HK-2 (cell line): ENCODE measurements around the gene LYPLA2.
"Not testable (repeated sequence)": the region's sequence is repeated elsewhere in the genome, so short reads cannot be mapped to it uniquely, and the experiment has no call there.

Experiments used
- DNase-seq: peaks from one replicate; pipeline ENCODE4 v3.0.0-alpha.2; 2018; ENCODE audit not compliant: unreplicated experiment

Gene LYPLA2

DNA sequence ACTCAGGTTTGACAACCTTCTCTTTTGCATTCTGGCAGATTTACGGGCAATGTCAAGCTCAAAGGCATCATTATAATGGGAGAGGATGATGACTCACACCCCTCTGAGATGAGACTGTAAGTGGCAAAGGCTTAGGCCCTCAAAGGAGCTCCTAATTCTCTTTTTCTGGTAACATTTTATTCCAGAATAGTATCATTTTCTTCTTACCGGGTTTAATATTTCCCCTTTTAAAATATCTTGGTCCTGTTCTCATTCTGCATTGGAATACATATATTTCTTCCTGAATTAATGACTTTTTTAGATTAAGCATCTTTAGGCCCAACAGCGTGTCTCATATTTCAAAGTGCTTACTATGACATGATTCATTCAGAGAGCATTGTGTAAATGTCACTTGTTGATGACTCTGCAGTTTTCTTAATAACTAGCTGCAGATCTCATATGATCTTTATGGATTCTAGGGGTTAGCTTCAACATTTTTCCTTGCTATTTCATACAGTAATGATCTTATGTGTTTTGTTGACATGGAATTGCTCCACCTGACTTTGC, 11.0 kb upstream of the LYPLA2 start:
- DNase-seq: no peak

DNA sequence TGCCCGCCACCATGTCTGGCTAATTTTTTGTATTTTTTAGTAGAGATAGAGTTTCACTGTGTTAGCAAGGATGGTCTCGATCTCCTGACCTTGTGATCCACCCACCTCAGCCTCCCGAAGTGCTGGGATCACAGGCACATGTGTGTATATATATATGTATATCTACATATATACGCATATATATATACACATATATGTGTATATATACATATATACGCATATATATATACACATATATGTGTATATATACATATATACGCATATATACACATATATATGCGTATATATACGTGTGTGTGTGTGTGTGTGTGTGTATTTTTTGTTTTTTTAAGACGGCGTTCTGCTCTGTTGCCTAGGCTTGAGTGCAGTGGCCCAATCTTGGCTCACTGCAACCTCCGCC, 7.8 kb upstream of the LYPLA2 start:
- DNase-seq: not testable (repeated sequence)

DNA sequence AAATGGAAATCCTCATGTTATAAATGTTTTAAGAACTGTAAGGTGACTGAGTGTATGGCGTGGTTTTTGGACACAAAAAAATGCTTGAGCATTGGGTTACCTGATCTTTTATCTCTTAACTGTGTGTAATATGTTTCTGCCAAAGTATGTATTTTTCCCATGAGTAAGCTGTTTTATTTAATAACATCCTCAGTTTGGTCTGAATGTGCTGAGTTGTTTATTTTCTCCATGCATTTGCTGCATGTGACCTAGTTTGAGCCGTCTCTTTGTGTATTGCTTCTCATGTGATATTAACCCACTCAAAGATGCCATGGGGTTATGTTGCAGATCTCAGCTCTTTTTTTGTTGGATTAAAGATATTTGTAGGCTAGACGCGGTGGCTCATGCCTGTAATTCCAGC, 6.1 kb upstream of the LYPLA2 start:
- no peak for DNase-seq

DNA sequence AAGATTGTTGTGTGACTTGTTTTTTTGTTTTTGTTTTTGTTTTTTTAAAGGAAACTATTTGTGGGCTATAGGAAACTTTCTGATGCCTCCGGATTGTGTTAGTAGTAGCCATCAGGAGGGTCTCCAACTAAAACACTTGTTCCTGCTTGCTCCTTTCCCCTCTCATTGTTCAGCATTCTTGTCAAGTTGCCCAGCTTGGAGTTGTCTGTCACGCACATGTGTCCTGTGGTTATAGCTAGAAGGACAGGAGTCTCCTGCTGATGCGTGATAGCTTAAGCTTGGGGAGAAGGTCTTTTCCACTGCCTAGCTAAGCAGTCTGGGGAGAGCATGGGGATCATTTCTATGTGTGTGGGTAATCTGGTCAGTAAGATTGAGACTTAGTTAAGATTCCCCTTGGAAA, 3.2 kb upstream of the LYPLA2 start:
- DNase-seq: no peak

DNA sequence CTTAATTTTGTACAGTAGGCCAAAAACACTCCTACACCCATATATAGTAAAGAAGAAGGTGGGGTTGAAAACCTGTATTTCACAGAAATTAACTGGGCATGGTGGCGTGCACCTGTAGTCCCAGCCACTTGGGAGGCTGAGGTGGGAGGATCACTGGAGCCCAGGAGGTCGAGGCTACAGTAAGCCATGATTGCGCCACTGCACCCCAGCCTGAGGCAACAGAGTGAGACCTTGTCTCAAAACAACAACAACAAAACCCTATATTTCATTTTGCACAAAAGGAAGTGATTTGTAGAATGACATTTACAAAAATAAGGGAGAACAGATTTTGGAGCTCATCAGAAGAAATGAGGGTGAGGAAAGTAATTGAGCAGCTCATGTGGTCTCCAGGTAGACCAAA, 2.2 kb upstream of the LYPLA2 start:
- no peak for DNase-seq

DNA sequence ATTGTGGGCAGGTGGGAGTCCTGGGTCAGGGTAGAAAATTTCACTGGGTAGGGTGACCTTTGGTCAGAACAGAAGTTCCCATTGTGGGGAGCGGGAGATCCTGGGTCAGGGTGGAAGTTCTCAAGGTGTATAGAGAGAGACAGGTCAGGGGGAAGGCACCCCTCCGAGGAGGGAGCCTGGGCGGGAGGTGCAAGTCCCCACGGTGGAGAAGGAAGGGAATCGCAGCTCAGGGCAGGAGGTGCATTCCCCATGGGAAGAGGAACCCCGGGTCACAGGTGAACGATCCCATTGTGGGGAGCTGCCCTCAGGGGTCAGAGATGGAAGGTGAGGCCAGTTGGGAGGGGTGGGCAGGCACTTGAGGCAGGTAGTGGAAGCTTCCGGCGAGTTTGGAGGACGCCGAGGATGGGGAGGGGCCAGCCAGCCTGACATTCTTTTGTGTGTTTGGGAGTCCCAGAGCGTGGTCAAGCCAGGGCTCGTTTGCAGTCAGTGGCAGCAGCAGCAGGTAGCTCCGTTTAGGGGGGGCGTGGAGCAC, 637 bp downstream of the LYPLA2 start:
- peak; percentile 59 for DNase-seq

DNA sequence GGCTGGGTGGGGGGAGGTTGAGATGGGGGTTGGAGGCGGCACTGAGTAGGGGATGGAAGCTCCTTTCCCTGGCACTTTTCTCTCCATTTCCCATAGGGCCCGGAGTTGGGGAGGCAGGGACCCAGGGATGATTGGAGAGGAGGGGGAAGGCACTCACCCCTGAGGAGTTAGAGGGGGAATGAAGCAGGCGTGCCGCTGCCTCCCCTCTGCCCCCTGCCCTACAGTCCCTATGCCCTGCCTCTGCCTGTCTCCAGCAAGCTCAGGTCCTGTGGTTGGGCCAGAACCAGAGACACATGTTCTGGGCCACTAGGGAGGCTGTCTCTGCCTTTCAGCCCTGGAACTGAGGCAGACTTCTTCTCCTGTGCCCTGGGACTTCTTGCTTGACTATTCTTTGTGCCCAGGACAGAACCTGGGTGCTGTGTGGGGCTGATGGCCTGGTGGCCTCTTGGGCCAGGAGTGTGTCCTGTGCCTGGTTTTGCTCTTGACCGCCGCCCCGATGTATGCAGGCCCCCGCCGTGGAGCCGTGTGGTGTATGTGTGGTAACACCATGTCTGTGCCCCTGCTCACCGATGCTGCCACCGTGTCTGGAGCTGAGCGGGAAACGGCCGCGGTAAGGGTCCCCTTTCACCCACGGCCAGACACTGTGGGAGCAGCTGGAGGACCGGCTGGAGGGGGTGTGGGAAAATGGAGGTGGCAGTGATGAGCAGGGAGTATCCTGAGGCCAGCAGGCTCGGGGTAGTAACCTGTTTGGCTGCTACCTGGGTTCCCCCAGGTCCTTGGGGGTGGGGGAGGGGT, 1.4 kb downstream of the LYPLA2 start:
- no peak for DNase-seq

DNA sequence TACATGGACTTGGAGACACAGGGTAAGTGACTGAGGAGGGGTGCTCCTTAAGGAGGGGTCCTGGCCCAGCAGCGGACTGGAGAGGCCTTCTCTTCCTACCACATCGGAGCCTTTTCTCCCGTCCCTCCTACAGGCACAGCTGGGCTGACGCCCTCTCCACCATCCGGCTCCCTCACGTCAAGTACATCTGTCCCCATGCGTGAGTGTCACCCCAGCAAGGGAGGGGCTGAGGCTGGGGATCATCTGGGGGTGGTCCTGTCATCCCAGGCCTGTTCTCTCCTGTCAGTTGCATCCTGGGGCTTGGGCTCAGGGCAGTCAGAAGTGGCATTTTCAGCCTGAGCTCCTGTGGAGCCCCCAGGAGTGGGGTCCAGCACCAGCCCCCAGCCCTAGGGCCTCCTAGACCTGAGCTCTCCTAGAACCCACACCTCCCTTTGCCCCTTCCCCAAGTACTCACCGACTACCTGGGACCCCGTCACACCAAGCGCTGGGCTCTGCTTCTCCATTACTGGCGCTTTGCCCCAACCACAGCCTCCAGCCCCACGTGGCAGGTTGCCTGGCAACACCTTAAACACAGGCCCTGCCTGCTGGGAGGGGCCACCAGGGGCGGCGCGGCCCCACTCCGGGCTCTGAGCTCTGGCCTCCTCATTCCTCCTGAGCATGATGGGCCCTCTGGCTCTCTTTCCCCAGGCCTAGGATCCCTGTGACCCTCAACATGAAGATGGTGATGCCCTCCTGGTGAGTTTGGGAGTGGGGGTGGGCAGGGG, 2.3 kb downstream of the LYPLA2 start:
- no peak for DNase-seq

DNA sequence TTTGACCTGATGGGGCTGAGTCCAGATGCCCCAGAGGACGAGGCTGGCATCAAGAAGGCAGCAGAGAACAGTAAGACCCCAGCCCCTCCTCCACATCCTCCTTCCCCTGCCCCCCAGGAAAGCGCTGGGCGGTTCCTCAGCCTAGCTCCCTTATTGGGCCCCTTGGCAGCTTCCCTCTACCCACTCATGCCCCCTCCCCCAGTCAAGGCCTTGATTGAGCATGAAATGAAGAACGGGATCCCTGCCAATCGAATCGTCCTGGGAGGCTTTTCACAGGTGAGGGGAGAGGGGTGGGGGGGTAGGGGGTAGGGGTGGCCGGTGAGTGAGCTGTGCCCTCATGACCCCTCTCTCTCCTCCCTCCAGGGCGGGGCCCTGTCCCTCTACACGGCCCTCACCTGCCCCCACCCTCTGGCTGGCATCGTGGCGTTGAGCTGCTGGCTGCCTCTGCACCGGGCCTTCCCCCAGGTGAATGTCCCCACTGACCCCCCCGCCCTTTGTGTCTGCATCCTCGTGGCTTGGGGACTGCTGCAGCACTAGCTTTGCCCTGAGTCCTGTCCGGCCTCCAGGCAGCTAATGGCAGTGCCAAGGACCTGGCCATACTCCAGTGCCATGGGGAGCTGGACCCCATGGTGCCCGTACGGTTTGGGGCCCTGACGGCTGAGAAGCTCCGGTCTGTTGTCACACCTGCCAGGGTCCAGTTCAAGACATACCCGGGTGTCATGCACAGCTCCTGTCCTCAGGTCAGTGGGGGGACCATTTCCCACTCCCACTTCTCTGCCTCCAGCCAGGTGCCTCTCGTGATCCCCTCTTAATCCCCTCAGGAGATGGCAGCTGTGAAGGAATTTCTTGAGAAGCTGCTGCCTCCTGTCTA, 3.2 kb downstream of the LYPLA2 start:
- no peak for DNase-seq

DNA sequence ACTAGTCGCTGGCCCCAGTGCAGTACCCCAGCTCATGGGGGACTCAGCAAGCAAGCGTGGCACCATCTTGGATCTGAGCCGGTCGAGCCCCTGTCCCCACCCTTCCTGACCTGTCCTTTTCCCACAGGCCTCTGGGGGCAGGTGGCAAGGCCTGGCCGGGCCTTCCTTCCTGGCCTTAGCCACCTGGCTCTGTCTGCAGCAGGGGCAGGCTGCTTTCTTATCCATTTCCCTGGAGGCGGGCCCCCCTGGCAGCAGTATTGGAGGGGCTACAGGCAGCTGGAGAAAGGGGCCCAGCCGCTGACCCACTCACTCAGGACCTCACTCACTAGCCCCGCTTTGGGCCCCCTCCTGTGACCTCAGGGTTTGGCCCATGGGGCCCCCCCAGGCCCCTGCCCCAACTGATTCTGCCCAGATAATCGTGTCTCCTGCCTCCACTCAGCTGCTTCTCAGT, 3.8 kb downstream of the LYPLA2 start:
- DNase-seq: not testable (repeated sequence)

DNA sequence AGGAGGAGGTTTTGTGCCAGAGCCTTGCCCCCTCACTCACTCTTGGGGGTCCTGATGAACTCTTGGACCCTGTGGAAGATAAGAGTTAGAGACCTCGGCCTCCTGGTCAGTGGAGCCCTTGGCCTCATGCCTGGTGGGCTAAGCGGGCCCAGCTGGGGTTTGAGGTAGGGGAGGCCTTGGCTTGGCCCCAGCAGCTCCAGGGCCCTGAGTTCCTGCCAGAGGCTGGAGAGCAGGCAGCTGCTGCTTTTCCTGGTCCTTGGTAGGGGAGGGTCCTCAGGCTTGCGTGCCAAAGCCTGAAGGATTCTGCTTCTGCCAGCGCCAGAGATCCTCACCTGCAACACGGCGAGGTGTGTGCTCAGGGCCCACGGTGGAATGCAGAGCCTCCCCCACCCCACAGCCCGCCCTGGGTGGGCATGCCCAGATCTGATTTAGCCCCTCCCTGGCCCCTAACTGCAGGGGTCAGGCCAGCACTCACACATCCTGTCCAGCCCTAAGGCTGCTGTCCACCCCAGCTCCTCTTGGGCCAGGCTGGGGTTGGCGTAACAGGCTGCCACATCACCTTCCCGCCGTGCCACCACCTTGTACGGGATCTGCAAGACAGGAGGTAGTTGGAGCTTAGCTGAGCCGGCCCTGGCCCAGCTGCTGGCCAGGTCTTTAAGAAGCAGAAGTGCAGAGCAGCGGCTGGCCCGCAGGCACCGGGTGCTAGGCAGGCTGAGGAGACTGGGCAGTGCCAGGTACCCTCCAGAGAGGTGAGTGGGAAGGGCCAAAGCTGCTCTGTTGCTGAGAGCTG, 4.9 kb downstream of the LYPLA2 start:
- no peak for DNase-seq

DNA sequence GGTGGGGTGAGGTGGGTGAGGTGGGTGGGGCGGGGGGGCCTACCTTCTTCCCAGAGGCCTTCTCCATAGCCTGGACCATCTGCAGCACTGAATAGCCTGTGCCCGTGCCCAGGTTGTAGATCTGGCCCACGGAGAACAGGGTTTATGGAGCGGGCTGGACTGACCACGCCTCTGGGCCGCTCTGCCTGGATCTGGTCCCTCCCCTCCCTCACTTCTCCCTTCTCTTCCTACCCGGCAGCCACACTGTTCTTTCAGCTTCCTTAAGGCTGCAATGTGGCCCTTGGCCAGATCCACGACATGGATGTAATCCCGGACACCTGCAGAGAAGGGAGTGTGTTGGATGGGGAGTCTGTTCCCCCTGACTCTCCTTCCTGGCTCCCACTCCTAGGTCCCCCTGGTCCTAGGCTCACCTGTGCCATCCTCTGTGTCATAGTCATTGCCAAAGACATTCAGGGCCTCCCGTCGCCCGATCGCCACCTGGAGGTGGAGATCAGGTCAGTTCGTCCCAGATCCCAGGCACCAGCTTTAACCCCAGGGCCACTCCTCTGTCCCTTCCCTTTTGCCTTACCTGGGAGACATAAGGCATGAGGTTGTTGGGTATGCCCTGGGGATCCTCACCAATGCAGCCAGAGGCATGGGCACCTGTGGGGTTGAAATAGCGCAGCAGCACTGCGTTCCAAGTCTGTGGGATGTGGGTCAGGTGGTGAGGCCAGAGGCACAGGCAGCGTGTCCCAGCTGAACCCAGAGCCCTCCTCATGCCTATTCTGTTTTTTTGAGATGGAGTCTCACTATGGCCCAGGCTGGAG, 5.7 kb downstream of the LYPLA2 start:
- DNase-seq: no peak

DNA sequence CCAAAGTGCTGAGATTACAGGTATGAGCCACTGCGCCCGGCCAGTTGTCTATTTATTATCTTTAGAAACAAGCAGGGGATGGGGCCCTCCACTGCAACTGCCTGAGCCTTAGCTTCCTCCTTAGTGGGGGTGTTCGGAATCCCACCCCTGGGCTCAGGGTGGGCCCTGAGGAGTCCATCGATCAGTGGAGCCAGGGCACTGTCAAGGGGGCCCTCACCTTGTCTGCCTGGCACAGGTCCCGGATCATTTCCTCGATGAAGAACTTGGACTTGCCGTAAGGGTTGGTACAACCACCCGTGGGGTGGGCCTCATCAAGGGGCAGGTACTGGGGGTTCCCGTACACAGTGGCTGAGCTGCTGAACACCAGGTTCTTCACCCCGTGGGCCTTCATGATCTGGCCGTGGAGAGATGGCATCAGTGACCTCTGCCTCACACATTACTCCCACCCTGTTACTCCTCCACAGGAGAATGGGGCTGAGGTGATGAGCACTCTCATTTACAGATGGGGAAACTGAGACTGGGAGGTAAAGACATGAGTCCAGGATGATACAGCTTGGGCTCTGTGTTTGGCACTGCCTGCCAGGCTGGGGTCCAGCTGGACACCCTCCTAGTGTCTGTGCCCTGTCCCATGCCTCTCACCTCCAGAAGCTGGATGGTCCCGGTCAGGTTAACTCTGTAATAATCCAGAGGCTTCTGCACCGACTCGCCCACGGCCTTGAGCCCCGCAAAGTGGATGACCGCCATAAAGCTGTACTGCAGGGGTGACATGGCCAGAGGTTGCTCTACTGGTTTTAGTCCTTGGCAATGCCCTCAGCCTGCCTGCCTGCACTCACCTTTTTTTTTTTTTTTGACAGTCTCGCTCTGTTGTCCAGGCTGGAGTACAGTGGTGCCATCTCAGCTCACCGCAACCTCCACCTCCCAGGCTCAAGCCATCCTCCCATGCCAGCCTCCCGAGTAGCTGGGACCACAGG, 6.8 kb downstream of the LYPLA2 start:
- DNase-seq: no peak

DNA sequence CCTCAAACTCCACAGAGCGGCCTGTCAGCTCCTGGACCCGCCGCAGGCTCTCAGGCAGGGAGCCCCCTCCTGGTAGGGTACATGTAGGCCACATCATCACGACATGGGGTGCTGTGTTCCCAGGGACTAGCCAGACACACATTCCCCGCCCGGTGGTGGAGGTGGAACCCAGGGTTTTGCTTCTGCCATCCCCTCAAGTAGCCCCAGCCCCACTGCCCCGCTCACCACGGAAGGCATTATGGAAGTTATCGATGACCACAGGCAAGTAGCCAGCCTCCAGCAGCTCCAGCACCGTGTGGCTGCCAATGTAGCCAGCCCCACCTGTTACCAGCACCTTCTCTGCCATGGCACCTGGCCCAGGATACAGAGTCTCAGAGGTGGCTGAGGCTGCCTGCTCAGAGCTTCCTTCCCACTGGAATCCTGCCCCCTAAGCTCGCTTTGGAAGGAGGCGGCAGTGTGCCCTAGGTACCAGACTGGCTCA, 7.8 kb downstream of the LYPLA2 start:
- DNase-seq: no peak

DNA sequence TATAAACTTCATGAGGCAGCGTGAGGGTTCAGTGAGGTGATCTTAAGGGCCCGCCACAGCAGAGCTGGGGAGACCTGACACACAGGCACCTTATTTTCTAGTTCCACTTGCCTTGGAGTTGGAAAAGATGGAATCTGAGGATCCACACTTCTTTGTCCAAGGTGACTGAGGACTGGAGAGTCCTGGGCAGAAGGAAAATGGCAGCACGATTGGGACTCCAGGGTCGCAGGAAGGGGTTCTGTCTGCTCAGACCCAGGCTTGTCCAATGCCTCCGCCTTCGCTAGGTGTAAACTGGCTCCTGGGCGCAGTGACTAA, 8.3 kb downstream of the LYPLA2 start:
- DNase-seq: no peak

DNA sequence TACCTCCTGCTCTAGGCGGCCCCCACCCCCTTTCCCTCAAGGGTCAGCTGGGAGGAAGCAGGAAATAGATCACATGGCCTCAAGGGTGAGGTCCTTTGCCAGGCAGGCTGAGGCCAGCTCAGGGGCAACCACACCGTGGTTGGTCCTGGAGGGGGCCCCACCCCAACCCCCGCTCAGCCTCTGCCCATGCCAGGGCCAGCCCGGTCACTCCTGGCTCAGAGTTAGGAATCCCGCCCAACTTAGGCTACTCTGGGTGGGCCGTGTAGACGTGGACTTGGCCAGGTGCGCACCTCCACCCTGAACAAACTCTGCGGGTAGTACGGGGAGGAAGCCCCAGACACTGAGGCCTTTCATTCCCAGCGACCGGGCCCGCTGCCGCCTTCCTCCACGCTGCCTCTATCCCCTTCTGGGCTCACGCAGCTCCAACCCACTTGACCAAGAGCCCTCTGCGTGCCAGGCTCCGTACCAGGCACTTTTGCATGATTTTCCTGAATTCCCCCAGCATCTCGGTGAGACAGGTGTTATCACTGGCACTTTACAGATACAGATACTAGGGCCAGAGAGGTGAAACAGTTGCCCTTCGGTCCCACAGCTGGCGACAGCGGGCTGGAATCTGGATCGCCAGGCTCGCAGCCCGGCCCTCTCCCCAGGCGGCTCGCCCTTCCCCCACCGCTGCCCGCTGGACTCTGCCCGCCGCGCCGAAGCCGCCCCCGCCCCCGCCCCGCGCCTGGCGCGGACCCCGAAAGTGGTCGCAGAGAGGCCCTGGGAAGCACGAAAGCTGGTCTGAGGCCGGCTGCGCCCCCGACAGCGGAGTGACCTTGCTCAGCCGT, 8.8 kb downstream of the LYPLA2 start:
- peak; percentile 95 for DNase-seq

DNA sequence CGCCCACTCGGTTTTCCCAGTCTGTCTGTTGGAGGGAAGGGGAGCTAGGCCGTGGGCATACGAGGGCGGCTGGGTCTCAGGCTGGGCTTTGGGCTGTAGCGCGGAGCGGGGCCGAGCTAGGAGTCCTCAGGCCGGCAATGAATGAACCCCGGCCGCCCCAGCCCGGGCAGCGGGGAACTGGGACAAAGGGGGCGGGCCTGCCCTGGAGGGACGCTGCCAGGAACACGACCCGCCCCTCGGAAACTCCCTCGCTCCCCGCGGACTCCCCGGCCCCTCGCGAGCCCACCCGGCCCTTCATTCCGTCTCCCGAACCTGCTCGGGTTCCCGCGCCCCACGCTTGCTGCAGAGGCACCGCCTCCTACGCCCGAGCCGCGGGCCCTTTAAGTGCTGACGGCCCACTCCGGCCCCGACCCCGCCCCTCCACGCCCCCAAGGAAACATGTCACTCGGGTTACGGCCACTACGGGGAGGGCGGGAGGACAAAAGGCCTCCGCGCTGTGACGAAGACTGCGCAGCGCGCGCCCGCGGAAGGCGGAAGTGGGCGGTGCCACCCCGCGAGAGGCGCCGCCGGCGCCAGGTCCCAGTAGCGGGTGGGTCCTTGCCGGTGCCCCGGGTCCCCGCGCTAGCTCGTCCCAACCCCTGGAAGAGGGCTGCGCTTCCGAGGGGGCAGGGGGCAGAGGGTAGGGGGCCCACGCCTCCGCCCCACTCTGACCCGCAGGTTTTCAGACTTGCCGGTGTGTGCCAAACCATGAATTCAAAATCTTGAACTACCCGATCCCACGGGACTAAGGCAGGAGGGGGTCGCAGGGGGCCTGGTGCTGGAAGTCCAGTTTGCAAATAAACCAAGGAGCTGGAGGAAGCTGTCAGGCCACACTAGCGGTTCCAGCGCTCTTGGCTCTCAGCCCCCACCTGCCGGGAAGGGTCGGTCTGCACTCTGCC, 9.7 kb downstream of the LYPLA2 start, which contains the start of gene GALE:
Gene GALE (minus strand): TSS at position 355 of the 938 bp plus-strand sequence. CDS start 1,747 bp downstream, outside the sequence.
- DNase-seq: peak; percentile 98
